ENCODE data around the gene PSMD9. TPM values are rescaled to one million over a fixed set of nuclear protein-coding genes. Genes with fewer than 3 reads are reported as not detected.

Gene PSMD9
- total RNA-seq, 4 donors from 2014 or later: 52.1 to 104 (median 71.4) TPM

- no peak for TF ChIP-seq POLR2A (IDR thresholded peaks at IDR 0.05)
- TF ChIP-seq, protein P1, sequence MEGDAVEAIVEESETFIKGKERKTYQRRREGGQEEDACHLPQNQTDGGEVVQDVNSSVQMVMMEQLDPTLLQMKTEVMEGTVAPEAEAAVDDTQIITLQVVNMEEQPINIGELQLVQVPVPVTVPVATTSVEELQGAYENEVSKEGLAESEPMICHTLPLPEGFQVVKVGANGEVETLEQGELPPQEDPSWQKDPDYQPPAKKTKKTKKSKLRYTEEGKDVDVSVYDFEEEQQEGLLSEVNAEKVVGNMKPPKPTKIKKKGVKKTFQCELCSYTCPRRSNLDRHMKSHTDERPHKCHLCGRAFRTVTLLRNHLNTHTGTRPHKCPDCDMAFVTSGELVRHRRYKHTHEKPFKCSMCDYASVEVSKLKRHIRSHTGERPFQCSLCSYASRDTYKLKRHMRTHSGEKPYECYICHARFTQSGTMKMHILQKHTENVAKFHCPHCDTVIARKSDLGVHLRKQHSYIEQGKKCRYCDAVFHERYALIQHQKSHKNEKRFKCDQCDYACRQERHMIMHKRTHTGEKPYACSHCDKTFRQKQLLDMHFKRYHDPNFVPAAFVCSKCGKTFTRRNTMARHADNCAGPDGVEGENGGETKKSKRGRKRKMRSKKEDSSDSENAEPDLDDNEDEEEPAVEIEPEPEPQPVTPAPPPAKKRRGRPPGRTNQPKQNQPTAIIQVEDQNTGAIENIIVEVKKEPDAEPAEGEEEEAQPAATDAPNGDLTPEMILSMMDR (IDR thresholded peaks at IDR 0.05): no peak
- WGBS, 2 donors: 75 to 85% methylated on average over 5 of the region's 5 CpGs
Measured at GRCh38 chr12:121961195-121961879, 72.7 kb downstream of the PSMD9 start.

DNA sequence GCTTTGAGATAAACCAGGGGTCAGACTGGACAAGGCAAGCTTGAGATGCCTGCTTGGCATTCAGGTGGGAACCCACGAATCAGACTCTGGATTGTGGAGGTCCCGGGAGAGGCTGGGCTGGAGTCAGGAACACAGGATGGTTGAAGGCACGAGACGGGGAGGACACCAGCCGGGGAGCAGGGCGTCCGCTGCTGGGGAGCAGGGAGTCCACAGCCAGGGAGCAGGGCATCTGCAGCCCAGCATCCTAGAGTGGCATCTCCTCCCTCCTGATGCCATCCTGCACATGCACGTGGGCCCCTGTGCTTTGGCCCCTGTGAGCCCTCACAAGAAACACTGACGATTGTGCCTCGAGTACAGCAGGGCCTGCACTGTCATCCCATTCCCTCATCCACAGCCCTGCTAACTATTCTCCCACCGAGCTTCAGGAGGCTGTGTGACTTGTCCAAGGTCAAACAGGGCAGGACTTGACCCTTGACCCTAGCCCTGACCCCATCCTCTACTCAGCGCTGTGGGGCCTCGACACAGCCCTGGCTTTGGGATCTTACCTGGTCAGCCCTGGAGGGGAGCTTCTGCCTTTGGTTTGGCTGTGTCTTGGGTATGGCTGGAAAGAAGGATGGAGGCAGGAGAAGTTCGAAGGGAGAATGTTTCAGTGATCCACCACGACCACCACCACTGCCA lies 74.9 kb downstream of the PSMD9 start:
- Histone ChIP-seq H3K27ac (no peak overlapping the region), H3K4me1 (no peaks in the 10 kb centered on the region), H3K4me3 (no peak overlapping the region), H3K27me3 (no peaks in the 10 kb centered on the region), H3K9me3 (no peaks in the 10 kb centered on the region), H3K36me3 (no peaks in the 10 kb centered on the region)
- no peak for DNase-seq
- WGBS, 2 donors: 88% methylated on average over 7 to 12 of the region's 15 CpGs
- intact Hi-C loops (cut with DNase I): no loop called here
- TF ChIP-seq, protein P1 (IDR thresholded peaks at IDR 0.05): no peak
- no peak for TF ChIP-seq POLR2A (IDR thresholded peaks at IDR 0.05)

More at GRCh38 chr12:121961195-121961879, 72.7 kb downstream of the PSMD9 start:
- Histone ChIP-seq H3K4me3 (no peak overlapping the region), H3K27ac (no peak overlapping the region), H3K4me1 (no peaks in the 10 kb centered on the region), H3K36me3 (no peaks in the 10 kb centered on the region), H3K27me3 (peaks cover 0 to 5% (median 0%) of the 10 kb centered on the region in 4 donors), H3K9me3 (no peaks in the 10 kb centered on the region)
- DNase-seq: no peak
- intact Hi-C loops (cut with DNase I): no loop called here

DNA sequence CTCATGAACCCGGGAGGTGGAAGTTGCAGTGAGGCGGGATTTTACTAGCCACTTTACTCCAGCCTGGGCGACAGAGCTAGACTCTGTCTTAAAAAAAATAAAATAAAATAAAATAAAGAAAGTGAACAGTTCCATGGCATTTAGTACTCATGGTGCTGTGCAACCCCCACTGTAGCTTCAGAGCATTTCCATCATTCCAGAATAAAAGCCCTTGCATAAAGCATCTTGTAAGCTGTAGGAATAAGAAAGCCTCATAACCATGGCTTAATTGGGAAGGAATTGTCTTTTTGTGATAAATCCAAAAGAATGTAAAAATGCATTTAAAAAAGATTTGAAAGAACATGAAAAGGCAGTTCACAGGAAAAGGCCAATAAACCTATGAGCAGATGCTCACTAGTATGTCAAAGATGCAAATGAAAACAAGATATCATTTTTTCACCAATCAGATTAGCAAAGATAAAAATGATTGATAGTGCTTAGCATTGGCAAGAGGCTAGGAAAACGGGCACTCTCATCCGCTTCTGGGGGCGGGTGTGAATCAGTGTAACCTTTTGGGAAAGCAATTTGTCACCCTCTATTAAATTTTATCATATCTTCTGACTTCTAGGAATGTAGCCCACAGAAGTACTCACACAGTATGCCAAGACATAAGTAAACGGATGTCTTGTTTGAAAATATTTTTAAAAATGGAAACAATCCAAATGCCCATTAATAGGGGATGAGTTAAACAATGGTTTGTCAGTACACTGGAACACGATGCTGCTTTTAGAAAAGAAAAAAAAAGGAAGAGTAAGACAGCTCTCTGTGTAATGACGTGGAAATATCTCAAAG lies 76.4 kb downstream of the PSMD9 start:
- no peak for TF ChIP-seq POLR2A (IDR thresholded peaks at IDR 0.05)
- TF ChIP-seq, protein P1 (IDR thresholded peaks at IDR 0.05): no peak
- no peak for DNase-seq
- no peaks in the 10 kb centered on the region for H3K4me1 ChIP-seq
- no peak overlapping the region for H3K27ac ChIP-seq
- intact Hi-C loops (cut with DNase I): no loop called here
- 39 to 40% methylated on average over 9 of the region's 9 CpGs for WGBS, 2 donors
- no peaks in the 10 kb centered on the region for H3K27me3 ChIP-seq
- no peaks in the 10 kb centered on the region for H3K36me3 ChIP-seq
- no peaks in the 10 kb centered on the region for H3K9me3 ChIP-seq
- no peak overlapping the region for H3K4me3 ChIP-seq

DNA sequence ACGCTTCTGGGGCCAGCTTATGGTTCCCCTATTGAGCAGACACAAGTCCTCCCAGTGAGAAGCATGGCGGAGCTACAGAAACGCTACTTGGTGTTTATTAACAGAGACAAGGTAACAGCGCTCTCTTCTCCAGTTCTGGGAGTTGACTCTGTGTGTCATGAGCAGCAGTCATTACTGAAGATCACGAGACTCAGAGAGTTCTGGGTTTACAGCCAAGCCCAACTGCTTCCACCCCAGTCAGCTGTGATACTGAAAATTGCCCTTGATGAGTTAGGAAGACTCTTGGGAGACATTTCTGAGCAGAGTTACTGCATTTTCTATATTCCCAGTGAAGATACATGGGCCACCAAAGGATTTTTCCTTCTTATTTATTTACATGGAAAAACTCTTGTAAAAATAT lies 78.4 kb downstream of the PSMD9 start:
- no peak for DNase-seq
- intact Hi-C loops (cut with DNase I): no loop called here

More for the DNA sequence above, 78.4 kb downstream of the PSMD9 start:
- no peak overlapping the region for H3K4me3 ChIP-seq
- WGBS, 2 donors: 69 to 100% methylated on average over 2 to 5 of the region's 5 CpGs
- no peaks in the 10 kb centered on the region for H3K36me3 ChIP-seq
- H3K9me3 ChIP-seq: no peaks in the 10 kb centered on the region
- TF ChIP-seq, protein P1 (IDR thresholded peaks at IDR 0.05): no peak
- no peak for TF ChIP-seq POLR2A (IDR thresholded peaks at IDR 0.05)
- H3K27me3 ChIP-seq: no peaks in the 10 kb centered on the region
- H3K4me1 ChIP-seq: no peaks in the 10 kb centered on the region
- no peak overlapping the region for H3K27ac ChIP-seq

Small RNA genes within 50 kb of the gene (small RNA-seq; reads per million reads assigned to genes)
- gene AC069503.3 (0 reads per million in 4 donors), gene RF00017 (0 reads per million in 4 donors), gene RNU7-170P (0 reads per million in 4 donors)

Other genes with a start within 250 kb of the PSMD9 start
- gene MORN3, start 219.1 kb upstream of the PSMD9 start, total RNA-seq: under 1 TPM in 2 of 4 donors, not detected in 2; 0.09 to 0.13 TPM
- 1 to 10 TPM; 2.7 to 5.2 (median 4.5) TPM for gene TMEM120B, start 176.0 kb upstream of the PSMD9 start, total RNA-seq
- 10 to 100 TPM in 1 of 4 donors, 1 to 10 TPM in 3; 3.2 to 20.4 (median 6.2) TPM for gene RHOF, start 95.1 kb upstream of the PSMD9 start, total RNA-seq
- 10 to 100 TPM in 3 of 4 donors, 1 to 10 TPM in 1; 5.6 to 14.4 (median 10.6) TPM for gene SETD1B, start 84.8 kb upstream of the PSMD9 start, total RNA-seq
- 1 to 10 TPM in 1 of 4 donors, not detected in 3; 1.3 TPM for gene HPD, start 29.9 kb upstream of the PSMD9 start, total RNA-seq
- gene CFAP251, start 29.8 kb downstream of the PSMD9 start, total RNA-seq: 1 to 10 TPM in 3 of 4 donors, under 1 TPM in 1; 0.34 to 2.9 (median 2.2) TPM
- gene BCL7A, start 133.1 kb downstream of the PSMD9 start, total RNA-seq: 1 to 10 TPM; 2.5 to 8.6 (median 5.1) TPM
- 10 to 100 TPM in 3 of 4 donors, 1 to 10 TPM in 1; 9.6 to 20.0 (median 11.4) TPM for gene MLXIP, start 190.0 kb downstream of the PSMD9 start, total RNA-seq